B cell (primary cell): ENCODE data around the gene EIF4G1. TPM values are rescaled to one million over a fixed set of nuclear protein-coding genes. Genes with fewer than 3 reads are reported as not detected.

Experiments
- ATAC-seq: fragments of 200-7000 bp; cut with Tn5 transposase; one replicate; pipeline ENCODE4 v1.10.0; 2021; ENCODE audit warnings: low read depth, mild to moderate bottlenecking, moderate number of reproducible peaks, moderate library complexity
- CTCF ChIA-PET: fragments of 350-600 bp; sonication (Branson Sonifier 250); formaldehyde crosslinking; loops from one replicate; lab custom pipeline; 2021; ENCODE audit warnings: antibody characterized with exemption, inconsistent platforms; lab: Charles Lee
- POLR2A ChIA-PET: fragments of 350-600 bp; sonication (Branson Sonifier 250); formaldehyde crosslinking; loops from one replicate; lab custom pipeline; 2021; ENCODE audit warnings: antibody characterized with exemption; lab: Charles Lee
- DNase-seq: peaks from one replicate; pipeline ENCODE4 v3.0.0; 2013
- H2AFZ ChIP-seq: 2 replicates; pipeline ENCODE4 v1.6.1; 2012; ENCODE audit warnings: mild to moderate bottlenecking, low read depth, low read length; ENCODE audit not compliant: insufficient read depth, poor library complexity, severe bottlenecking
- H3K27ac ChIP-seq, 2 donors: 1 replicate in 1 of 2; 2 replicates in 1 of 2; pipeline ENCODE4 v1.5.1; 2012 to 2013; ENCODE audit warnings: low read length in 2 of 2, mild to moderate bottlenecking in 2 of 2, moderate library complexity in 1 of 2
- H3K27me3 ChIP-seq, 4 experiments: fragments of 200-600 bp in 1 of 4; sonication (generic) in 1 of 4; replicated peaks in 1 of 4; 1 replicate in 2 of 4; 2 replicates in 2 of 4; pipeline versions ENCODE4 v1.6.1 to v1.7.0; 2013 to 2016; ENCODE audit warnings: low read length in 3 of 4, mild to moderate bottlenecking in 2 of 4, mixed read lengths in 1 of 4, moderate library complexity in 1 of 4; ENCODE audit not compliant: insufficient read depth in 4 of 4, control insufficient read depth in 3 of 4; ENCODE audit errors: control extremely low read depth in 1 of 4
- H3K36me3 ChIP-seq, 2 experiments: replicated peaks in 1 of 2; 1 replicate in 1 of 2; 2 replicates in 1 of 2; pipeline versions ENCODE4 v1.6.1 to v1.7.1; 2013; ENCODE audit warnings: low read length in 1 of 2; ENCODE audit not compliant: insufficient read depth in 2 of 2, control insufficient read depth in 1 of 2; ENCODE audit errors: control extremely low read depth in 1 of 2, extremely low read depth in 1 of 2
- H3K4me1 ChIP-seq, 2 donors: fragments of 200-600 bp in 1 of 2; sonication (generic) in 1 of 2; 1 replicate in 1 of 2; 2 replicates in 1 of 2; pipeline versions ENCODE4 v1.5.1 to v1.6.1; 2013 to 2017; ENCODE audit warnings: low read length in 2 of 2; ENCODE audit not compliant: control insufficient read depth in 2 of 2, insufficient read depth in 2 of 2
- H3K4me2 ChIP-seq: replicated peaks from 2 replicates; pipeline ENCODE3; 2012; ENCODE audit warnings: mild to moderate bottlenecking, low read depth, low read length; ENCODE audit not compliant: poor library complexity, severe bottlenecking
- H3K4me3 ChIP-seq, 5 experiments: fragments of 200-600 bp in 1 of 5; sonication (generic) in 1 of 5; 1 replicate in 3 of 5; 2 replicates in 2 of 5; pipeline versions ENCODE4 v1.5.1 to v1.7.0; 2011 to 2016; ENCODE audit warnings: low read length in 4 of 5, mild to moderate bottlenecking in 4 of 5, low read depth in 2 of 5, control low read depth in 1 of 5, moderate library complexity in 1 of 5; ENCODE audit not compliant: insufficient read depth in 1 of 5; ENCODE audit errors: control extremely low read depth in 1 of 5, extremely low read depth in 1 of 5
- H3K79me2 ChIP-seq: fragments of 200-600 bp; sonication (generic); one replicate; pipeline ENCODE4 v1.6.0; 2016; ENCODE audit warnings: low read length; ENCODE audit not compliant: control insufficient read depth, insufficient read depth
- H3K9ac ChIP-seq: fragments of 200-600 bp; sonication (generic); 2 replicates; pipeline ENCODE4 v1.6.1; 2017; ENCODE audit warnings: mild to moderate bottlenecking, low read length, moderate library complexity
- H3K9me3 ChIP-seq, 3 donors: one replicate each; pipeline versions ENCODE4 v1.6.1 to v1.7.1; 2013; ENCODE audit warnings: low read length in 2 of 3; ENCODE audit not compliant: control insufficient read depth in 2 of 3, insufficient read depth in 1 of 3; ENCODE audit errors: control extremely low read depth in 1 of 3
- H4K20me1 ChIP-seq: 2 replicates; pipeline ENCODE4 v1.6.0; 2012; ENCODE audit warnings: mild to moderate bottlenecking, low read length; ENCODE audit not compliant: insufficient read depth, control insufficient read depth, poor library complexity, severe bottlenecking
- H3K27ac Mint-ChIP-seq: one replicate; pipeline ENCODE4 v1.8.0; 2021; ENCODE audit warnings: mixed read lengths
- H3K27me3 Mint-ChIP-seq: one replicate; pipeline ENCODE4 v1.8.0; 2021; ENCODE audit warnings: mixed read lengths
- H3K4me1 Mint-ChIP-seq: one replicate; pipeline ENCODE4 v1.8.0; 2021; ENCODE audit warnings: mixed read lengths
- H3K4me3 Mint-ChIP-seq: one replicate; pipeline ENCODE4 v1.8.0; 2021; ENCODE audit warnings: mixed read lengths
- H3K9me3 Mint-ChIP-seq: one replicate; pipeline ENCODE4 v1.8.0; 2022; ENCODE audit warnings: mixed read lengths; ENCODE audit not compliant: insufficient read depth
- EZH2 ChIP-seq: IDR thresholded peaks from 2 replicates; pipeline ENCODE4 v1.6.1; 2012; ENCODE audit warnings: borderline replicate concordance, low read depth, mild to moderate bottlenecking, moderate library complexity, low read length; ENCODE audit not compliant: insufficient read depth, poor library complexity, severe bottlenecking
- WGBS: methylation state at CpG from one replicate; pipeline ENCODE4 v1.1.5; 2013; ENCODE audit warnings: missing lambda C conversion rate; ENCODE audit not compliant: insufficient coverage; 5-methylcytosine and 5-hydroxymethylcytosine counted together
- intact Hi-C: fragments of 100-400 bp; cut with micrococcal nuclease; formaldehyde crosslinking; loops from one replicate; pipeline ENCODE4 v1.10.0; 2022
- polyA plus RNA-seq: library from polyadenylated mRNA; depleted of rRNA; stranded (reverse); fragments of >200 nt; gene quantifications from 2 replicates; pipeline ENCODE4 v1.2.3, GENCODE V29; 2012
- total RNA-seq, 2 donors: library from RNA; stranded (reverse); fragments of 120-200 nt in 1 of 2; gene quantifications; 1 replicate in 1 of 2; 2 replicates in 1 of 2; pipeline versions ENCODE4 v1.2.3 to v1.2.4, GENCODE V29; 2013 to 2022
- TF ChIP-seq, protein P1 (sequence below): fragments of 200-600 bp; IDR thresholded peaks from one replicate; pipeline ENCODE4 v1.8.0; 2022; ENCODE audit warnings: antibody characterized with exemption, mild to moderate bottlenecking

The EIF4G1 gene
- total and polyA plus RNA-seq, 2 donors (not counting 1 experiment from before 2014, with no cell fraction given), result 65.8 to 160 TPM

DNA sequence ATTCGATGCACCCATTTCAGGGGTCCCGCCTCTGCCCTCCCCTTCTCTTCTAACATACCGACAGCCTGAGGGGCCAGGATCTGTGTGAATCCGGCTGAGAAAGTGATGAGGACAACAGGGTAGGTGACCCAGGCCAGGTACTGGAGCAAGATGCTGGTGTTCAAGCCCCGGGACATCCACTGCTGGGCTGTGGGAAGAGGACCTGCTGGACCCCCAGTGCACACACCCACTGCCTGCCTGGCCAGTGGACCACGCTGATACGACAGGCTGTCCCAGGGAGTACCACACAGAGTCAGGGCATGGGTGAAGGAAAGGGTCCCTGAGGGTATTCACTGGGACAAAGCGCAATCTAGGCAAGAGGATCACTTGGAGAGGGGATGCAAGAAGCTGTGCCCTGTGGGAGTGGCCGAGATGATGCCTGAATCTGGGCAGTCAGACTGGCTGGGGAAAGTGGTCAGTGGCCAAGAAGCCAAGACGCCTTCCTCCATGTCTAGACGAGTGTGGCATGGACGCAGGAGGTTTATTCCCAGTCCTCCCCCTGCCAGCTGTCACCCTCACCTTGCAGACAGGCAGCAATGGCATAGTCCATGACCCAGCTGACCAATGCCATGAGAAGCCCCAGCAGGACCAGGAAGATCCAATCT is 43.8 kb downstream of the EIF4G1 start:
- CTCF ChIA-PET, result no interaction called here
- 91% methylated on average over 9 of the region's 12 CpGs for WGBS
- peak overlapping the region; percentile 16 for H3K4me3 Mint-ChIP-seq
- DNase-seq (no peak), ATAC-seq (no peak)
- H3K27ac Mint-ChIP-seq, result no peak overlapping the region
- POLR2A ChIA-PET, result no interaction called here
- no peak overlapping the region for H3K27ac ChIP-seq
- H2AFZ ChIP-seq, result no peak overlapping the region
- H3K4me1 Mint-ChIP-seq, result peaks cover 5% of the 10 kb centered on the region
- H4K20me1 ChIP-seq, result no peaks in the 10 kb centered on the region
- no peak overlapping the region for H3K4me3 ChIP-seq
- no peaks in the 10 kb centered on the region for H3K9me3 Mint-ChIP-seq
- no peaks in the 10 kb centered on the region for H3K27me3 Mint-ChIP-seq
- no peaks in the 10 kb centered on the region for H3K9me3 ChIP-seq
- no peaks in the 10 kb centered on the region for H3K36me3 ChIP-seq
- no peak for TF ChIP-seq EZH2
- TF ChIP-seq, protein P1, sequence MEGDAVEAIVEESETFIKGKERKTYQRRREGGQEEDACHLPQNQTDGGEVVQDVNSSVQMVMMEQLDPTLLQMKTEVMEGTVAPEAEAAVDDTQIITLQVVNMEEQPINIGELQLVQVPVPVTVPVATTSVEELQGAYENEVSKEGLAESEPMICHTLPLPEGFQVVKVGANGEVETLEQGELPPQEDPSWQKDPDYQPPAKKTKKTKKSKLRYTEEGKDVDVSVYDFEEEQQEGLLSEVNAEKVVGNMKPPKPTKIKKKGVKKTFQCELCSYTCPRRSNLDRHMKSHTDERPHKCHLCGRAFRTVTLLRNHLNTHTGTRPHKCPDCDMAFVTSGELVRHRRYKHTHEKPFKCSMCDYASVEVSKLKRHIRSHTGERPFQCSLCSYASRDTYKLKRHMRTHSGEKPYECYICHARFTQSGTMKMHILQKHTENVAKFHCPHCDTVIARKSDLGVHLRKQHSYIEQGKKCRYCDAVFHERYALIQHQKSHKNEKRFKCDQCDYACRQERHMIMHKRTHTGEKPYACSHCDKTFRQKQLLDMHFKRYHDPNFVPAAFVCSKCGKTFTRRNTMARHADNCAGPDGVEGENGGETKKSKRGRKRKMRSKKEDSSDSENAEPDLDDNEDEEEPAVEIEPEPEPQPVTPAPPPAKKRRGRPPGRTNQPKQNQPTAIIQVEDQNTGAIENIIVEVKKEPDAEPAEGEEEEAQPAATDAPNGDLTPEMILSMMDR, result no peak
- peaks cover 5% of the 10 kb centered on the region for H3K79me2 ChIP-seq
- no peak overlapping the region for H3K9ac ChIP-seq
- H3K4me1 ChIP-seq, result peaks cover 6 to 14% of the 10 kb centered on the region in 2 donors
- H3K27me3 ChIP-seq, result no peaks in the 10 kb centered on the region
- intact Hi-C loops, result no loop called here
- no peak overlapping the region for H3K4me2 ChIP-seq

DNA sequence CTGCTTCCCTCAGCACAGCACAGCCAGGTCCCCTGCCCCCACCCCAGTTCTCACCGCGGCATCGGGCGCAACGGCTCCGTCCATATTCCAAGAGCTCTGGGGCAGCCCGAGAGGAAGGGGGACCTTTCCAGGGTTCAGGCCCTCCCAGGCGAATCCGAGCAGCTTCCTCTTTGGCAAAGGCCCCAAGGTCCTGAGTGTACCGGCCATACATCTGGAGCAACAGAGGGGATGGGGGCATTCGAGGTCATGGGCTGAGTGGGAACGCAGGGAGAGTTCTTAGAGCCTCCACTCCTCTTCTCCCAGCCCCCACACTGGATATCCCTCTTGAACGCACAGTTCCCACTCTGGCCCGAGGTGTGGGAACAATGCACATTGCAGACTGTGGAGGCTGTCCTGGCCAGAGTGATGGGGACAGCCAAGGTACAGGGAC is 44.5 kb downstream of the EIF4G1 start:
- H3K4me3 Mint-ChIP-seq, result no peak overlapping the region
- ATAC-seq (no peak), DNase-seq (no peak)
- no peak overlapping the region for H3K27ac ChIP-seq
- no peaks in the 10 kb centered on the region for H3K27me3 Mint-ChIP-seq
- H3K79me2 ChIP-seq, result peaks cover 9% of the 10 kb centered on the region
- intact Hi-C loops, result no loop called here
- H3K27ac Mint-ChIP-seq, result no peak overlapping the region
- POLR2A ChIA-PET, result no interaction called here
- peaks cover 12% of the 10 kb centered on the region for H3K4me1 Mint-ChIP-seq
- CTCF ChIA-PET, result interaction anchor here (1.1 kb wide), 1 partner anchor 153 kb away, joined by 3 read pairs; no protein-coding TSS in a partner anchor
- H3K4me1 ChIP-seq, result peaks cover 9 to 19% of the 10 kb centered on the region in 2 donors
- no peaks in the 10 kb centered on the region for H3K9me3 ChIP-seq
- no peaks in the 10 kb centered on the region for H3K27me3 ChIP-seq
- no peak overlapping the region for H3K4me2 ChIP-seq
- H3K4me3 ChIP-seq, result no peak overlapping the region
- no peak overlapping the region for H2AFZ ChIP-seq
- WGBS, result 93% methylated on average over 11 of the region's 14 CpGs
- H4K20me1 ChIP-seq, result no peaks in the 10 kb centered on the region
- H3K9ac ChIP-seq, result no peak overlapping the region
- no peaks in the 10 kb centered on the region for H3K36me3 ChIP-seq
- TF ChIP-seq EZH2, result no peak
- TF ChIP-seq, protein P1, result no peak
- no peaks in the 10 kb centered on the region for H3K9me3 Mint-ChIP-seq
